Endometrial microvascular endothelial cells (primary cell): ENCODE measurements around the gene CAMK2N1. TPM values are rescaled to one million over a fixed set of nuclear protein-coding genes. Genes with fewer than 3 reads are reported as not detected.

Source experiments
- in situ Hi-C: cut with HindIII; loops from 2 replicates; pipeline ENCODE4 v1.10.0; 2017; ENCODE audit warnings: low sequenced_read_pairs, low pct_unique_long_range_greater_than_20kb; ENCODE audit errors: inconsistent ontology term
- total RNA-seq: library from RNA; depleted of rRNA; stranded (reverse); fragments of >200 nt; gene quantifications from one replicate; pipeline ENCODE4 v1.2.3, GENCODE V29; 2015; ENCODE audit errors: inconsistent ontology term

Gene CAMK2N1
- total RNA-seq, 1 donor from 2014 or later = 3.3 TPM

DNA sequence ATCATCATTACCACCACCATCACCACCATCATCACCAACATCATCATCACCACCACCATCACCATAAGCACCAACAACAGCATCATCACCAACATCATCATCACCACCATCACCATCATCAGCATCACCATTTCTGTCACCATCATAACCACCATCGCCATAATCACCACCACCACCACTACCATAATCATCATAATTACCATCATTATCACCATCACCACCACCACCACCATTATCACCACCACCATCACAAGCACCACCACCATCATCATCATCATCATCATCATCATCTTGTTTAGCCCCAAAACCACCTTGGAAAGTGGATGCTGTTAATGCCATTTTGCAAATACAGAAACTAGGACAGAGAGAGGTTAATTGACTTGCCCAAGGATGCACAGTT, 22.5 kb downstream of the CAMK2N1 start:
- in situ Hi-C loops = no loop called here

DNA sequence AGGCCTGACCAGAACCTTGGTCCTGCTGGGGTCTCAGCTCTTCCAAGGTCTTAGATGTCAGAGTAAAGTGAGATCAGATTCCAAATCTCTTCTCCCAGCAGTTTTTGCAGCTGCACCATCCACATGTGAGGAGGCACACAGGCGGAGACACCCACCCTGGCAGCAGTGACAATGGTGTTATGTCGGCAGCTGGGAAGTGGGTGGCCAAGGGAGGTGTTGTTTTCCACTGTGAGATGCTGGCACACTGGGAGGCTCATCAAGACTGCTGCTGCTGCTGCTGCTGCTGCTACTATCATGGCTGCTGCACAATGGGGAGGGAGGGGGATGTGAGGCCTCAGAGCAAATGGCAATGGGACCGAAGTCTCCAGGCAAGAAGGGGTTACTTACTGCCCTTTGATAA, 23.6 kb downstream of the CAMK2N1 start:
- in situ Hi-C loops = no loop called here

- in situ Hi-C loops = no loop called here
Observed at GRCh38 chr1:20458717-20459116, 27.3 kb downstream of the CAMK2N1 start.

DNA sequence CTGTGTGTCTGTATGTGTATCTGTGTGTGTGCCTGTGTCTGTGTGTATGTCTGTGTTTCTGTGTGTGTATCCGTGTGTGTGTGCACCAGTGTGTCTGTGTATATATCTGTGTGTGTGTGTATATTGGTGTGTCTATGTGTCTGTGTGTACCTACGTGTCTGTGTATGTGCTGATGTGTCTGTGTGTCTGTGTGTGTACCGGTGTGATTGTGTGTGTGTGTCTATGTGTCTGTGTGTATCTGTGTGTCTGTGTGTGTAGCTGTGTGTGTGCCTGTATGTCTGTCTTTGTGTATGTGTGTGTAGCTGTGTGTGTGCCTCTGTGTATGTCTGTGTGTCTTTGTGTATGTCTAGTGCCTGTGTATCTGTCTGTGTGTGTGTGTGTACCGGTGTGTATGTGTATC, 32.0 kb downstream of the CAMK2N1 start:
- in situ Hi-C loops = no loop called here

- in situ Hi-C loops = no loop called here
Observed at GRCh38 chr1:20449735-20450311, 36.2 kb downstream of the CAMK2N1 start.

DNA sequence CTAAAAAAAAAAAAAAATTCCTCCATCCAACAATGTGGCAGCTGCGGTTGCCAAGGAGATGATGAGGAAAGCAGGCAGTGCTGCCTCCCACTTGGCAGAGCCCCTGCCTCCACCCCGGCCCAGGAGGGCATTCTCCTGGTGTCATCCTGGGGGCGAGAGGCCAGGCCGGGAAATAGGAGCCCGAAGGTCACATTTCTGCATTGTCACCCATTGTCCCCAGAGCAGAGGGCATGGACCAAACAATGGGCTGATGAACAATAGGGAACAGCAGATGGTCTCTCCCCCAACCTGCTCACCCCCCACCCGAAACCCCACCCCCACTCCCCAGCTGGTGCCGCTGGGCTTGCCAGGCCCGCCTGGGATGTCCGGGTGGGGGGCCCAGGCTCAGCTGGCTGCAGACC, 37.3 kb downstream of the CAMK2N1 start:
- in situ Hi-C loops = no loop called here

- in situ Hi-C loops = no loop called here
Observed at GRCh38 chr1:20447794-20448193, 38.2 kb downstream of the CAMK2N1 start.

DNA sequence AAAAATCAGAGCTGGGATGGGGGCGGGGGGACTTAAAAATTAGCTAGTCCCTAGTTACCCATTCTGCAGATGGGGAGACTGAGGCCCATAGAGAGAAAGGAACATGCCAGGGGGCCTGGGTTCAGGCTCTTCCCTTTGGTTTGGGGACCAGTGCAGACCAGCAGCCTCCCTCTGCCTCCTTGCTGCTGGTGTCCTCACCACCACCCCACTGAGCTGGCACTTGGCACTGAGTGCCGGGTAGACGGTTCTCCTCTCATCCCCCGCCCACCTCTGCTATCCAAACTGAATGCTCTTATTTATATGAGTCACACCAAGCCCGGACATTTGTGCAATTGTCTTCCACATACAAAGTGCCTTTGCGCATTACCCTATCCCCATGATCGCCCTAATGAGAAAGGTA, 39.2 kb downstream of the CAMK2N1 start:
- in situ Hi-C loops = no loop called here

DNA sequence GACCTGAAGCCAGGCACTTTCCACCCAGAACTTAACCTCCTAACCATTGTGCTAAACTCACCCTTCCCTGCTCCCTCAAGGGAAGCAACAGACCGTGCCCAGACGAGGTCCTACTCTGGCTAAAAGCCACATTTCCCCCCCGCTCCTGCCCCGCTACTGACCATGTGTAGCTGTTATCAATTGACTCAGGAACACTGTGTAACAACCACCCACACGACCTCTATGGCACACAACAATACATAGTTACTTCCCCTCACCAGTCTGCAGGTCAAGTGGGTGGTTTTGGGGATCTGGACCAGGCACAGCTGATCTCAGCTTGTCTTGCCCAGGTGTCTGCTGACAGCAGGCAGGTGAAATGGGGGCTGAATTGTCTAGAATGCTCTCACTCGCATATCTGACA, 40.1 kb downstream of the CAMK2N1 start:
- in situ Hi-C loops = no loop called here

GRCh38 chr1:20443703-20444586, 42.1 kb downstream of the CAMK2N1 start:
- in situ Hi-C loops = no loop called here

DNA sequence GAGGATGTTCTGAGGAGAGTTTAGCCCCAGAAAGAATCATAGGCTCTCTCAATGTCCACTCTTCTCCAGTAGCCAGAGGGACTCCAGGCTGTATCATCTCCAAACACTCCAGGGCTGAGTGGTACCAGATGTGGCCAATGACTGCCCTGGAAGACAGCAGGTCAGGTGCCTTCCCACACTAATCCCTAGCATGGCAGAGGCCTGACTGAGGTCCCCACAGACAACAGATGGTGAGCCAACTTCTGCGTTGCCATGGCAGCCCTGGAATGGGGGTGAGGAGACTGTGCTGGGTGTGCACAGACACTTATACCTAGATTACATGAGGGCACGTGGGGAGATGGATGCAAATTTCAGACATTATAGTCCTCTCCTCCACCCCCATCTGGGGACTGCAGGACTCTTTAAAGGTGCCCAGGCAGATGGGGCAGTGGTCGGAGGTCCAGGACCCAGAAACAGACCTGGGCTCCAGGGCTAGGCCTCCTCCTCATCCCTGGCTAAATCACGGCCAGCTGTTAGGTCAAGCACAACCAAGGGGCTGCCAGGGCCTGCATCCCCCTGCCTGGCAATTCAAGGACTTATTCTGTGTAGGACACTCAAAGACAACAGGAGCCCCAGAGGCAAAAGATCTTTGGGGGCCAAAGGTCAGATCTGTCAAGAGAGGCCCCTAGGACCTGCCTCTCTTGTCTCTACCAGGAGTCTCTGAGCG, 42.9 kb downstream of the CAMK2N1 start:
- in situ Hi-C loops = no loop called here

GRCh38 chr1:20440785-20441200, 45.2 kb downstream of the CAMK2N1 start:
- in situ Hi-C loops = no loop called here

- in situ Hi-C loops = no loop called here
Observed at GRCh38 chr1:20439282-20439681, 46.7 kb downstream of the CAMK2N1 start.

DNA sequence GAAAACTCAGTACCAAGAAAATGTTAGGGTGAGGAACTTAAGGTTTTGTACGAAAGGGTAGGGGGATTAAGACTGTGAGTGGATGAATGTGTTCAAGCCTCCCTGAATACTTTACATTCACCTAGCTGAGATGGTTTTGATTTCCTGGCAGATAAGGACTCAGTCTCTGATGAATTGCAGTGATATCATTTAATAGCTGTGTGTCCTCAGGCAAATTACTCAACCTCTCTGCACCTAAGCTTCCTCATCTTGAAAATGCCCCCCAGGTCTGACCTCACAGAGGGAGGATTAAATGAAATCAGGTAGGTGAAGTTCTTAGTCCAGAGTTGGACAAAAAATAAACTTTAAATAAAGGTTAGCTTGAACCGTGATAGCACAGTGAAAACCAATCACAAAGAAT, 48.4 kb downstream of the CAMK2N1 start:
- in situ Hi-C loops = no loop called here

DNA sequence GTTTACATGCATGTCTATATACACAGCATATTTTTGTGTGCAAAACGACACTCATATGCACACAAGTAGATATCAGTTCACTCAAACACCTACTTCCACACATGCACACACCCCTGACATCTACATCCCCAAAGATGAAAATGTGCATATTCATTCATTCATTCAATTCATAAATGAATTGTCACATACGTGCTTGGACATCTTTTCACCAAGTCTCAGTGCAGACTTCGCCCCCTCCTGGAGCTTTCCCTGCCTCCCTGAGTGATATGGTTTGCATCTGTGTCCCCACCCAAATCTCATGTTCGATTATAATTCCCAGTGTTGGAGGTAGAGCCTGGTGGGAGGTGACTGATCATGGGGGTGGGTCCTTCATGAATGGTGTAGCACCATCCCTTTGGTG, 53.1 kb downstream of the CAMK2N1 start:
- in situ Hi-C loops = no loop called here

Other genes starting within 250 kb of the CAMK2N1 start
- not detected for gene VWA5B1, start 195.3 kb downstream of the CAMK2N1 start, total RNA-seq
- gene MUL1, start 21.9 kb upstream of the CAMK2N1 start, total RNA-seq = 32.7 TPM
- not detected for gene FAM43B, start 66.4 kb upstream of the CAMK2N1 start, total RNA-seq
- 9.1 TPM for gene CDA, start 102.9 kb upstream of the CAMK2N1 start, total RNA-seq
- 43.0 TPM for gene PINK1, start 147.2 kb upstream of the CAMK2N1 start, total RNA-seq
- 429 TPM for gene DDOST, start 175.2 kb upstream of the CAMK2N1 start, total RNA-seq
- 26.4 TPM for gene KIF17, start 231.8 kb upstream of the CAMK2N1 start, total RNA-seq
- gene SH2D5, start 246.5 kb upstream of the CAMK2N1 start, total RNA-seq = 1.5 TPM